ENCODE data around the gene ZBED4. TPM values are rescaled to one million over a fixed set of nuclear protein-coding genes. Genes with fewer than 3 reads are reported as not detected.

Gene ZBED4
- total RNA-seq, 6 experiments from 2014 or later: 4.1 to 9.3 (median 5.2) TPM

DNA sequence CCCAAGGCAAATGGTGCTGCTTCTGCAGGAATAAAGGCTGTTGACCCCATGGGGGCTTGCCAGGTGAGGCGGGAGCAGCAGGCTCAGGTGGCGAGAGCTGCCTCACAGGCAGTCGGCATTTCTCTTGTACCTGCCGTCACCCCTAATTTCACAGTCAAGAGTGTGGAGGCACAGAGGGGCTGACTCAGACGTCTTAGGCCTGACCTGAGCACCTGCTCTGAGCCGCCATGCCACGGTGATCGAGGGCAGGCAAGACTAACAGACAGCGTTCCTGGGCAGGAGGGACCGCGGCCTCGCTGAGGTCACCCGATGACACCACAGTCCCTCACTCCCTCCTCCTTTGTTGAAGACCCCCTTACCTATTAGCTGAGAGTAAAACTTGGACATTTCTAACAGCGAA is 59.4 kb downstream of the ZBED4 start:
- peaks cover 0 to 7% (median 0%) of the 10 kb centered on the region in 4 donors for H3K4me1 ChIP-seq
- H3K9me3 ChIP-seq: no peaks in the 10 kb centered on the region
- peaks cover 0 to 19% (median 8%) of the 10 kb centered on the region in 4 donors for H3K36me3 ChIP-seq
- peak in 1 of 3 donors; percentile 28 for DNase-seq
- no peak overlapping the region for H3K4me3 ChIP-seq
- no peak for ATAC-seq
- intact Hi-C loops (cut with DNase I): no loop called here
- H3K27ac ChIP-seq: no peak overlapping the region
- 100% methylated on average over 1 of the region's 14 CpGs for WGBS (ENCODE audit: insufficient coverage, low coverage, low lambda C conversion rate, missing lambda C conversion rate)
- no peaks in the 10 kb centered on the region for H3K27me3 ChIP-seq
- TF ChIP-seq, protein P1, sequence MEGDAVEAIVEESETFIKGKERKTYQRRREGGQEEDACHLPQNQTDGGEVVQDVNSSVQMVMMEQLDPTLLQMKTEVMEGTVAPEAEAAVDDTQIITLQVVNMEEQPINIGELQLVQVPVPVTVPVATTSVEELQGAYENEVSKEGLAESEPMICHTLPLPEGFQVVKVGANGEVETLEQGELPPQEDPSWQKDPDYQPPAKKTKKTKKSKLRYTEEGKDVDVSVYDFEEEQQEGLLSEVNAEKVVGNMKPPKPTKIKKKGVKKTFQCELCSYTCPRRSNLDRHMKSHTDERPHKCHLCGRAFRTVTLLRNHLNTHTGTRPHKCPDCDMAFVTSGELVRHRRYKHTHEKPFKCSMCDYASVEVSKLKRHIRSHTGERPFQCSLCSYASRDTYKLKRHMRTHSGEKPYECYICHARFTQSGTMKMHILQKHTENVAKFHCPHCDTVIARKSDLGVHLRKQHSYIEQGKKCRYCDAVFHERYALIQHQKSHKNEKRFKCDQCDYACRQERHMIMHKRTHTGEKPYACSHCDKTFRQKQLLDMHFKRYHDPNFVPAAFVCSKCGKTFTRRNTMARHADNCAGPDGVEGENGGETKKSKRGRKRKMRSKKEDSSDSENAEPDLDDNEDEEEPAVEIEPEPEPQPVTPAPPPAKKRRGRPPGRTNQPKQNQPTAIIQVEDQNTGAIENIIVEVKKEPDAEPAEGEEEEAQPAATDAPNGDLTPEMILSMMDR (IDR thresholded peaks at IDR 0.05): no peak
- no peak for TF ChIP-seq POLR2A (IDR thresholded peaks at IDR 0.05)

DNA sequence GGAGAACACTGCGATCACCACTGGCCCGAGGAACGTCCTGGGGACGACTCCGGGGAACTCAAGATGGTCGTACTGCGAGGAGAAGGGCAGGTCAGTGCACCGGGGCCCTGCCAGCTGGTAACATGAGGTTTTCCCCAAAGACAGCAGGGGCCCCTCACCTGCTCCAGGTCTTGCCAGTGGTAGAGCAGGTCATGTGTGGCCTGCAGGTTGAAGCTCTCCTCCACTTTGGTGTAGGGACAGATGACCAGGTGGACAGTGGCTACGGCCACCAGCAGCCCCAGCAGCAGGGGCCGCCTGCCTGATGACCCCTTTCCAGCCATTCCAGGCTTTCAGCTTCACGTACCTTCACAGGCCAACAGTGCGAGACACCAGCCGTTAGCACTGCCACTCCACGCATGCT is 59.8 kb downstream of the ZBED4 start:
- Histone ChIP-seq H3K9me3 (no peaks in the 10 kb centered on the region), H3K4me3 (no peak overlapping the region), H3K27me3 (no peaks in the 10 kb centered on the region), H3K36me3 (peaks cover 0 to 18% (median 8%) of the 10 kb centered on the region in 4 donors), H3K4me1 (peaks cover 0 to 7% (median 0%) of the 10 kb centered on the region in 4 donors), H3K27ac (no peak overlapping the region)
- intact Hi-C loops (cut with DNase I): no loop called here
- ATAC-seq (no peak), DNase-seq (peak in 1 of 3 donors; percentile 40)
- no peak for TF ChIP-seq POLR2A (IDR thresholded peaks at IDR 0.05)
- TF ChIP-seq, protein P1 (IDR thresholded peaks at IDR 0.05): no peak
- 89% methylated on average over 8 of the region's 14 CpGs for WGBS (ENCODE audit: insufficient coverage, low coverage, low lambda C conversion rate, missing lambda C conversion rate)

DNA sequence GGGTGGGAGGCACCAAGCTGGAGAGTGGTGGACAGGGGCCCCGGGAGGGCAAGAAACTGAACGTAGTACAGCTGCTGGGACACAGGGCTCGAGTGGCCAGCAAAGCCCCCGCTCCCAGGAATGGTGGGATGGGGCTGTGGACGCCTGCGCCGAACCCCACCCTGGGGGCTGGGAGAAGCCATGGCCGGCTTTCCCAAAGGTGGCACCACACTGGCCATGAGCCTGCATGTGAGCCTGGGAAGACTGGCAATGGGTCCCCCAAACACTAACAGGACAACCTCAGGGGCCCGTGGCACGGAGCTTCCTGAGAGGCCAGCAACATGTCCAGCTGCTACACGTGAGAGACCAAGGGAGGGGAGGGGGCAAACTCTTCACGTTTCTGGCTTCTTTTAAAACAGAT is 60.6 kb downstream of the ZBED4 start:
- intact Hi-C loops (cut with DNase I): no loop called here
- ATAC-seq: no peak
- TF ChIP-seq, protein P1 (IDR thresholded peaks at IDR 0.05): no peak
- TF ChIP-seq POLR2A (IDR thresholded peaks at IDR 0.05): no peak
- peaks cover 0 to 10% (median under 1%) of the 10 kb centered on the region in 4 donors for H3K4me1 ChIP-seq
- peaks cover 0 to 12% (median 7%) of the 10 kb centered on the region in 4 donors for H3K36me3 ChIP-seq
- 100% methylated on average over 1 of the region's 12 CpGs for WGBS (ENCODE audit: insufficient coverage, low coverage, low lambda C conversion rate, missing lambda C conversion rate)
- H3K27ac ChIP-seq: no peak overlapping the region
- no peaks in the 10 kb centered on the region for H3K27me3 ChIP-seq
- no peak overlapping the region for H3K4me3 ChIP-seq
- H3K9me3 ChIP-seq: no peaks in the 10 kb centered on the region
- DNase-seq: peak in 1 of 3 donors; percentile 19

DNA sequence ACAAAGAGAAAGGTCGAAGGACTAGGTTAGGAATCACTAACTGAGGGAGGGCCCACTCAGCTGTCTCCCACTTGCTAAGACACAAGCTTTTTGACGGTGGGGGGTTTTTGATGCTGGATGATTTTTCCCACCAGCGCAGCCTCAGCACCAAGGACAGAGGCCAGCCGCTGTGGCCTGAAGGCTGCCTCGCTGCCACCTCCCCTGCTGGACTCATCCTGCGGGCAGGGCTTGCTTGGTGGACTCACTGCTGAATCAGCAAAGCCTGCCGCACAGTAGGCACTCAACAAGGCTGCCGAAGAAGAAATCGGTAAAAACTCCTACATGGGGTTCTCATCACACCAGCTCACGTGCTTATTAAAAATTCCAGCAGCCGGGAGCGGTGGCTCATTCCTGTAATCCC is 62.0 kb downstream of the ZBED4 start:
- no peak overlapping the region for H3K27ac ChIP-seq
- WGBS (ENCODE audit: insufficient coverage, low coverage, low lambda C conversion rate, missing lambda C conversion rate): 90% methylated on average over 2 of the region's 12 CpGs
- no peak overlapping the region for H3K4me3 ChIP-seq
- intact Hi-C loops (cut with DNase I): no loop called here
- peak in 2 of 3 donors; percentile 16 to 29 for DNase-seq
- H3K9me3 ChIP-seq: no peaks in the 10 kb centered on the region
- no peak for ATAC-seq
- H3K4me1 ChIP-seq: peaks cover 0 to 17% (median 4%) of the 10 kb centered on the region in 4 donors
- TF ChIP-seq, protein P1 (IDR thresholded peaks at IDR 0.05): no peak
- TF ChIP-seq POLR2A (IDR thresholded peaks at IDR 0.05): no peak
- peaks cover 0 to 9% (median 5%) of the 10 kb centered on the region in 4 donors for H3K36me3 ChIP-seq
- no peaks in the 10 kb centered on the region for H3K27me3 ChIP-seq

All from right lobe of liver (tissue), 6 donors.